SK-N-SH (cell line): Measurements from ENCODE around the gene RUVBL2.

Source experiments
- EZH2phosphoT487 ChIP-seq: fragments of 200-600 bp; sonication (generic); IDR thresholded peaks from 2 replicates; pipeline ENCODE4 v1.6.1; 2017; ENCODE audit warnings: low read depth, mixed run types, mild to moderate bottlenecking, antibody characterized with exemption, moderate library complexity, borderline replicate concordance
- FOXM1 ChIP-seq: IDR thresholded peaks from 2 replicates; pipeline ENCODE4 v1.4.0; 2012; ENCODE audit warnings: low read depth, mild to moderate bottlenecking
- RAD21 ChIP-seq: IDR thresholded peaks from 2 replicates; pipeline ENCODE4 v1.6.1; 2012; ENCODE audit warnings: mild to moderate bottlenecking, low read length
- SIN3A ChIP-seq: IDR thresholded peaks from 2 replicates; pipeline ENCODE4 v1.6.1; 2012; ENCODE audit warnings: low read depth, mild to moderate bottlenecking, low read length, moderate library complexity, borderline replicate concordance
- SMC3 ChIP-seq: IDR thresholded peaks from 2 replicates; pipeline ENCODE4 v1.6.1; 2012; ENCODE audit warnings: low read depth, low read length, improper control_type of control experiment
- TF ChIP-seq, protein P1 (sequence below): fragments of 200-600 bp; sonication (generic); IDR thresholded peaks from 2 replicates; pipeline ENCODE4 v1.6.1; 2017; ENCODE audit warnings: antibody characterized with exemption, mild to moderate bottlenecking, moderate library complexity
- TF ChIP-seq, protein P2 (sequence below): fragments of 150-350 bp; IDR thresholded peaks from 2 replicates; pipeline ENCODE4 v1.6.1; 2017; ENCODE audit warnings: antibody characterized with exemption, low read length, low read depth, borderline replicate concordance
- TF ChIP-seq, protein P3 (sequence below): IDR thresholded peaks from 2 replicates; pipeline ENCODE4 v1.6.1; 2012; ENCODE audit warnings: mild to moderate bottlenecking, low read depth, low read length, moderate library complexity

DNA sequence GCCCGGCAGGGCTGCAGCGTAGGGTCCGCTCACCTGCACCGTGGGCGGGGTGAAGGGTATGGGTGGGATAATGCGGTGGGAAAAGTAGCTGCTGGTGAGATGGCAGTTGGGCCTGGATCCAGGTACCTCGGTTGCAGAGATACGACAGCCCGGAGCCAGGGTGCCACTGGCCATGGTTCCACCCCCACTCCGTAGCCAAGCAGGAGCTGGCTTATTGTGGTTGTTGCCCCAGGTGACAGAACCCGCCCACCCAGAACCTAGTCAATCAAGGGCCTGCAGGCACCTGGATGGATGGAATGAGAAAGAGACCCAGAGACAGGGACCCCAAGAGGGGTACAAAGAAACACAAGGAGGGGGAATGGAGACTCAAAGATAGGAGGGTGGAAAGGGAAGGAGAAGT is 26.7 kb downstream of the RUVBL2 start:
- TF ChIP-seq, protein P1, sequence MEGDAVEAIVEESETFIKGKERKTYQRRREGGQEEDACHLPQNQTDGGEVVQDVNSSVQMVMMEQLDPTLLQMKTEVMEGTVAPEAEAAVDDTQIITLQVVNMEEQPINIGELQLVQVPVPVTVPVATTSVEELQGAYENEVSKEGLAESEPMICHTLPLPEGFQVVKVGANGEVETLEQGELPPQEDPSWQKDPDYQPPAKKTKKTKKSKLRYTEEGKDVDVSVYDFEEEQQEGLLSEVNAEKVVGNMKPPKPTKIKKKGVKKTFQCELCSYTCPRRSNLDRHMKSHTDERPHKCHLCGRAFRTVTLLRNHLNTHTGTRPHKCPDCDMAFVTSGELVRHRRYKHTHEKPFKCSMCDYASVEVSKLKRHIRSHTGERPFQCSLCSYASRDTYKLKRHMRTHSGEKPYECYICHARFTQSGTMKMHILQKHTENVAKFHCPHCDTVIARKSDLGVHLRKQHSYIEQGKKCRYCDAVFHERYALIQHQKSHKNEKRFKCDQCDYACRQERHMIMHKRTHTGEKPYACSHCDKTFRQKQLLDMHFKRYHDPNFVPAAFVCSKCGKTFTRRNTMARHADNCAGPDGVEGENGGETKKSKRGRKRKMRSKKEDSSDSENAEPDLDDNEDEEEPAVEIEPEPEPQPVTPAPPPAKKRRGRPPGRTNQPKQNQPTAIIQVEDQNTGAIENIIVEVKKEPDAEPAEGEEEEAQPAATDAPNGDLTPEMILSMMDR: no peak
- TF ChIP-seq EZH2phosphoT487: no peak
- no peak for TF ChIP-seq SMC3
- TF ChIP-seq, protein P2, sequence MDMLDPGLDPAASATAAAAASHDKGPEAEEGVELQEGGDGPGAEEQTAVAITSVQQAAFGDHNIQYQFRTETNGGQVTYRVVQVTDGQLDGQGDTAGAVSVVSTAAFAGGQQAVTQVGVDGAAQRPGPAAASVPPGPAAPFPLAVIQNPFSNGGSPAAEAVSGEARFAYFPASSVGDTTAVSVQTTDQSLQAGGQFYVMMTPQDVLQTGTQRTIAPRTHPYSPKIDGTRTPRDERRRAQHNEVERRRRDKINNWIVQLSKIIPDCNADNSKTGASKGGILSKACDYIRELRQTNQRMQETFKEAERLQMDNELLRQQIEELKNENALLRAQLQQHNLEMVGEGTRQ: no peak
- TF ChIP-seq FOXM1: no peak
- no peak for TF ChIP-seq SIN3A
- TF ChIP-seq, protein P3, sequence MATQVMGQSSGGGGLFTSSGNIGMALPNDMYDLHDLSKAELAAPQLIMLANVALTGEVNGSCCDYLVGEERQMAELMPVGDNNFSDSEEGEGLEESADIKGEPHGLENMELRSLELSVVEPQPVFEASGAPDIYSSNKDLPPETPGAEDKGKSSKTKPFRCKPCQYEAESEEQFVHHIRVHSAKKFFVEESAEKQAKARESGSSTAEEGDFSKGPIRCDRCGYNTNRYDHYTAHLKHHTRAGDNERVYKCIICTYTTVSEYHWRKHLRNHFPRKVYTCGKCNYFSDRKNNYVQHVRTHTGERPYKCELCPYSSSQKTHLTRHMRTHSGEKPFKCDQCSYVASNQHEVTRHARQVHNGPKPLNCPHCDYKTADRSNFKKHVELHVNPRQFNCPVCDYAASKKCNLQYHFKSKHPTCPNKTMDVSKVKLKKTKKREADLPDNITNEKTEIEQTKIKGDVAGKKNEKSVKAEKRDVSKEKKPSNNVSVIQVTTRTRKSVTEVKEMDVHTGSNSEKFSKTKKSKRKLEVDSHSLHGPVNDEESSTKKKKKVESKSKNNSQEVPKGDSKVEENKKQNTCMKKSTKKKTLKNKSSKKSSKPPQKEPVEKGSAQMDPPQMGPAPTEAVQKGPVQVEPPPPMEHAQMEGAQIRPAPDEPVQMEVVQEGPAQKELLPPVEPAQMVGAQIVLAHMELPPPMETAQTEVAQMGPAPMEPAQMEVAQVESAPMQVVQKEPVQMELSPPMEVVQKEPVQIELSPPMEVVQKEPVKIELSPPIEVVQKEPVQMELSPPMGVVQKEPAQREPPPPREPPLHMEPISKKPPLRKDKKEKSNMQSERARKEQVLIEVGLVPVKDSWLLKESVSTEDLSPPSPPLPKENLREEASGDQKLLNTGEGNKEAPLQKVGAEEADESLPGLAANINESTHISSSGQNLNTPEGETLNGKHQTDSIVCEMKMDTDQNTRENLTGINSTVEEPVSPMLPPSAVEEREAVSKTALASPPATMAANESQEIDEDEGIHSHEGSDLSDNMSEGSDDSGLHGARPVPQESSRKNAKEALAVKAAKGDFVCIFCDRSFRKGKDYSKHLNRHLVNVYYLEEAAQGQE: no peak
- TF ChIP-seq RAD21: no peak
